GM18498 (cell line): Measurements from ENCODE around the gene CCER1.

Experiments
- ATAC-seq: cut with Tn5 transposase; IDR thresholded peaks from one replicate; pipeline ENCODE4 v1.9.1; 2021; ENCODE audit warnings: mild to moderate bottlenecking, moderate library complexity; ENCODE audit not compliant: unreplicated experiment

CCER1 gene

DNA sequence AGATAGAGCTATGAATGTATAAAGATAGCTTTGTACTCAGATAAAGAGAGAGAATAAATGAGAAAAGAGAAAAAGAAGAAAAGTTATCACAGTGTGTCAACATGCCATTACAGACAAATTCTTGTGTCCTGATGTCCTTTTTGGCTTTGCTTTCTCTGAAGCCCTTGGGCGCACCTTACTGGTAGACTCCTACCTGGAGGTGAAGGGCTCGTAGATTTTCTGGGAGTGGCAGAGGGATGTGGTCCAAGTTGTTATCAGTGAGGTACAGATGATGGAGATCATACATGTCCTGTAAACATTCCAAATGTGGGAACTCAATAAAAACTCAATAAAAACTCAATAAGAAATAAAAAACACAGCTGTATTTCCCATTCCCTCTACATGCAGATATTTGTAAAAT is 14.9 kb upstream of the CCER1 start:
- no peak for ATAC-seq

DNA sequence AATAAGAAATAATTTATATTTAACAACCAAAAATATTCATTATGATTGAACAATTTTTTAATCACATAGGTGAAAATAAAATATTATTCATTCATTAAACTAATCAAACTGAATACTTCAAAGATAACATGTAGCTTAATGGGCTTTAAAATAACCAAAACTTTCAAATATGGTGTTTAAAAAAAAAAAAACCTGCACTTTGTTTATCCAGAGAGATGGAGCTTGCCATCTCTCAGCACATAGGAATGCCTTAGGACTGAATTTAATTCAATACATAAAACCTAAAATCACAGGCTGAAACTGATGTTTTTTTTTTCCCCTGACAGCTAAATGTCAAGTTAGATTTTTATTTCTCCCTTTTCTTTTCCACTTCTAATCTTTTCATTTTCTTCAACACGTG is 14.4 kb upstream of the CCER1 start:
- no peak for ATAC-seq

DNA sequence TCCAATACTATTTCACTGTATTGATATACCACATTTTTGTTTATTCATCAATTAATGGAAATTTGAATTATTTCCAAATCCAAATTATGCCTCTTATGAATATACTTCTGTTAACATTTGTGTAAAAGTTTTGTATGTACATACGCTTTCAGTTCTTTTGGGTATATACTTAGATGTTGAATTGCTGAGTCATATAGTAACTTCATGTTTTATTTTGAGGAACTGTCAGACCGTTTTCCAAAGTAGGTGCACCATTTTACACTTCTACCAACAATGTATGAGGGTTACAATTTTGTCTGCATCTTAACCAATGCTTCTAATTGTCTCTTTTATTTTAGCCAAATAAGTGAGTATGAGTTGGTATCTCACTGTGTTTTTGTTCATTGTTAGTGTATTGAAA is 10.2 kb upstream of the CCER1 start:
- peak; percentile 51 for ATAC-seq

DNA sequence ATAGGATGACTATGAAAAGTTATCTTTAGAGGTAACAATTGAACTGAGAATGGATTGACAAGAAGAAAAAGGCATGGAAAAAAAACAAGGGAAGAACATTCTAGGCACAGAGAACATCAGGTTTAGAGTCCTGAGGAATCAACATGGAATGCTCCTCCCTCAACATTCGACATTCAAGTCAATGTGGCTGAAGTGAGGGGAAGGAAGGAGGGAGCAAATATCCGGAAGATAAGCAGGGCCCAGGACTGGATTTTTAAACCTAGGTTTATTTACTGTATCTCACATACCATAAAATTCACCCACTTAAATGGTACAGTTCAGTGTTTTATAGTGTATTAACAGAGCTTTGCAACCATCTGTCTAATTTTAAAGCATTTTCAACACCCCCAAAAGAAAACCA is 9.6 kb upstream of the CCER1 start:
- no peak for ATAC-seq

DNA sequence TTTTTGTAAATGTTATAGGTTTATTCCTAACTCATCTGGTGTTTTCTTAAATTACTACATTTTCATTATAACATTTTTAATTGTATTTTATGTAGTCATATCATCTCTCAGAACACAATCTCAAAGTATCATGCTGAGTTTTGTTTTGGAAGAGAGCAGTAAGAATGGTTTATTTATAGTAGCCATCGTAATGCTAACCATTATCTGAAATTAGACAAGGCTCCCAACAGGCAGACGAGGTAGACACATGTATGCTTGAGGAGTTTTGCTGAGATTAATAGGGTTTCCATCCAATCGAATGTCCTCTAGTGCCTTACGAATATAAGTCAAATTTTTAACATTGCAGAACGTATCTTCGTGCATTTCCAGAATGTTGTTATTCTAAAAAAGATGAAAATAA is 9.0 kb upstream of the CCER1 start:
- no peak for ATAC-seq

DNA sequence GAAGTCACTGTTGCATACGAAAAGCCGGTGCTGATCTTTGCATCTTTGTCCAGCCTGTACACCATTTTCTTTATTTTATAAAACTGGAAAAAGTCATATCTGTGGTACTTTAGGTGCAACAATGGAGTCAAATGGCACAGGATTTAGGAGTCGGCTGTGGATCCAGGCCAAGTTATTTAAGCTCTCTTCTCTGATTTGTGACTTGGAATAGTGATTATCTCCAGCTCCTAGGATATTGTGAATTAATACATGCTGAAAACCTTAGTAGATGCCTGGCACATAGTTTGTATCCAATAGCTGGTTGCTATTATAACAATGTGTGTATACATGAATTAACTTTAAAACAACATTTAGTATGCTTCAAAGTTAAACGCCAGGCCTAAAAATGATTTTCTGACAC is 6.2 kb upstream of the CCER1 start:
- ATAC-seq: no peak

DNA sequence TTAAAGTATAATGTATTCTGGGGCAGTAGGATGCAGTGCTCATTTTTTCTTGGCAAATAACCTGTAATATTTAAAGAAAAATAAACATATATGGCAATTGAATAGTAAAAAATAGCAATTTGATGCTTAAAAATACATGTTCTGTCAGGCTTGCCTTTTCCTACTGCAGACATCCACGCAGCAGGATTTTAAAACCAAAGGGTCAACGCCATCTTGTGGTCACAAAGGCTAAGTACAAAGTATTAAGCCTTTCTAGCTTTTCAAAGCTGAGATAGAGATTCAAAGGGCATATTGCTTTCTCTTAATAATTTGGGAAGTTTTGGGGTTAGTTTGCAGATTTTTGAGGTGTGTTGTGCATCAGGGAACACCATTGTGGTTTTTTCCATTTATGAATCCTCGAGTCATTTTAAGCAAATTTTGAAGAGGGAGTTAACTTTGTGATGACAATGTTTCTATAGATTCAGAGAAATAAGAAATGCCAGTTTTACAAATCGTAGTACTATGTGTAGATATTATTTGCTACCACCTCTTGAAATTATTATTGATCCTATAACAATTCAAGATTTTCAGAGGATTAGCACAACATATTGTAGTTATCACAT is 4.7 kb upstream of the CCER1 start:
- peak; percentile 84 for ATAC-seq

DNA sequence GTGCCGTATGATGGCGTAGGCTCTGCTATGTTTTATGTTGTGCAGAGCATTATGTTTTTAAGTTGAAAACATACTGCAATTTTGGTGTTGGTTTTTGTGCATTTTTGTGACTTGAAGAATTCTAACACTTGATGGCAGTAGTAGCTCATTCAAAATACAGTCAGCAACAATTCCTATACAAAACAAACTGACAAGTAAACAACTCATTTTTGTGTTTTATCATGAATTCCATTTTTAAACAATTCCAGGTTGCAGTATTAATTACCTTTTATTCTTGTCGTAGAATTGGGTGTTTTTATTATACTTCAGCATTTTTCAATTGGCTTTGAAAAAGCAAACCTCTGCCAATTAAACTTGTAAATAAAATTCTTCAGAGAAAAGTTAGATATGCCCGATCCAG is 4.1 kb upstream of the CCER1 start:
- ATAC-seq: no peak

DNA sequence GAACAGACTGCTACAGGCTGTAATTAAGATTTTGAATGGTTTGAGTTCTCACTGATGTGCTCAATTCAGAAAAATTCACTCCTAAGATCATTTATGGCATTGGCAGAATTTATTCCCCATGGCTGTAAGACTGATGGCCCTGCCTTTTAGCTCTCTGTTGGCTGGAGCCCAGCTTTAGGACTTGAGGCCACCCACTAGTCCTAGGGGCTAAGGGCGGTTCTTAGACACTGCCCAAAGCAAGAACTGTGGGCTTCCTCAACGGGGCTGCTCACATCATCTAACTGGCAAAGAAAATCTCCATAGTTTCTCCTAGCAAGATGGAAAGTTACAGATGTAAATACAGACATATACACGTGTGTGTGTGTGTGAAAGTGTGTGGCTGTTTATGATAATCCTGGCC is 3.4 kb upstream of the CCER1 start:
- ATAC-seq: no peak

DNA sequence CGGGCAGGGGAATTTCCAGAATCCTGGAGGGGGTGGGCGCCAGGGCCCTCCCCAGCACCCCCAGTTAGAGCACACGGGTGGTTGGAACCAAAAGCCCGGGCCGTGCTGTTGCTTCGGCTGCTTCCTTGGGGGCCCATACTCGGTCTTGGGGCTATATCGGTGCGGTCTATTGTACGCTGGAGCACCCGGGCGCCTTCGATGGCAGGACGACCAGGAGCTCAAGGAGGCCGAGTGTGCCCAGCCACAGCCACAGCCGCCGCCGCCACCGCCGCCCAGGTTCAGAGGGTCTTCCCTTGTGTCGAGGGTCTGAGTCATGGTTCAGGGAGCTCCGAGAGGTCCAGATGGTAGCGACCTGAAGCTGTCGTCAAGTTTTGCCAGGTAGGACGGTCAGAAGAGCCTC is 548 bp downstream of the CCER1 start:
- no peak for ATAC-seq

DNA sequence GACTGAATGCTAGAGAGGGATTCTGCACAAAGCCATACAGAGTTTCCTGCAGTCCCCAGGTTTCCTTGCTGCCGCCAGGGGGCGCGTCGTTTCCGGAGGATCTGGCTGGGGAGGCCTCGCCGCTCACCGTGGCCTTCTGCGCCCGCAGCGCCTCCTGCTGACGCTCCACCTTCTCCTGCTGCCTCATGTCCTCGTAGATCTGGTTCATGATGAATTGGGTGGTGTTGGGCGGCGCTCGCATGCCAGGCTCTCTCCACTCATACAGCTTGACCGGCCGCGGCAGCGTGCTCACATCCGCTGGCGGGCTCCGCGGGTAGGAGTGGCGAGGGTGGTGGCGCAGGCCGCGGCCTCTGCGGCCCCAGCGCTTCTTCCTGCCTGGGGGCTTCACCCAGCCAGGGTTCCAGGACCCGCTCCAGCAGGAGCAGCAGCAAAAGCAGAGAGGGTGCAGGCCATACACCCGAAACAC is 987 bp downstream of the CCER1 start:
- no peak for ATAC-seq

DNA sequence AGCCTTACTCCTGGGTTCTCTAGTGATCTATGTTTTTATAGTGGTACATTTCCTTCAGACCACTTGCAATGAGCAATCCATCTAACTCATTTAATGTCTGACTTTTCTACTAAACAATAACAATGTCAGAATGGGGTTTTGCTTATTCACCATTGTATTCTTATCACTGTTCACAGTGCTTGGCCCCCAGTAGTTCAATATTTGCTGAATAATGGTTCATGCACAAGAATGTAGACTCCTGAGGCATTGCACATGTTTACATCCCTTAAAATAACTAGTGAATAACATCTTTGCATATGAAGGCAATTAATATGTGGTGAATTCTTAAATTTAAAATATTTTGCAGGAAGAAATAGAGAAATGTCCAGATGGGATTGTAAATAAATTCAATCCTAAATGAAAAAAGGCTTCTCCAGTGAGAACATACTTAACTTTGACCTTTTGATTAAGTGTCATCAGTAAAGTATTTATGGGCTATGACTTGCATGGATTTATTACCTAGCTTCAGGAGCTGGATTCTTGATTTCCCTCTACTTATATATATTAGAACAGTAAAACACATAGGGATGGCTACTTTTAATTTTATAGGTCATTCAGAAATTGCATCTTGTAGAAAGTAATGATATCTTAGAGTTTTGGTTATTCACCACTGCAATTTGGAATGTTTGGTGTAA is 3.4 kb downstream of the CCER1 start:
- ATAC-seq: no peak

DNA sequence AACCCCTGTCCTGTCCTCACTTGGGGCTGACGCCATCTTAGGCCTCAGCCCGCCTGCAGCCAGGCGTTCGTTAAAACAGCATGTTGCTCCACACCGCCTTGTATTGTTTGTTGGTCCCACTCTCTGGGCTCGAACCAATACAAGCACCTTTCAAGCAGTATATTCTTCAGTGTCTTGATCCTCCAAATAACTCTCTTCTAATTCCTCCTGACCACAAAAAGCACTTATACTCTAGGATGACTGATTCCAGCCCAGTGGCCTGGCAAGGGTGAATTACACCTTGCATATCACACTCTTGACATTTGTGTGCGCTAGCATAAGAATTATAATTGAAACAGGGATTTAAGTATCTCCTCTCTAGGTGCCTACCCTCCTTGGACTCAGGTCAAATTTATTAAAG is 7.1 kb downstream of the CCER1 start:
- ATAC-seq: no peak

DNA sequence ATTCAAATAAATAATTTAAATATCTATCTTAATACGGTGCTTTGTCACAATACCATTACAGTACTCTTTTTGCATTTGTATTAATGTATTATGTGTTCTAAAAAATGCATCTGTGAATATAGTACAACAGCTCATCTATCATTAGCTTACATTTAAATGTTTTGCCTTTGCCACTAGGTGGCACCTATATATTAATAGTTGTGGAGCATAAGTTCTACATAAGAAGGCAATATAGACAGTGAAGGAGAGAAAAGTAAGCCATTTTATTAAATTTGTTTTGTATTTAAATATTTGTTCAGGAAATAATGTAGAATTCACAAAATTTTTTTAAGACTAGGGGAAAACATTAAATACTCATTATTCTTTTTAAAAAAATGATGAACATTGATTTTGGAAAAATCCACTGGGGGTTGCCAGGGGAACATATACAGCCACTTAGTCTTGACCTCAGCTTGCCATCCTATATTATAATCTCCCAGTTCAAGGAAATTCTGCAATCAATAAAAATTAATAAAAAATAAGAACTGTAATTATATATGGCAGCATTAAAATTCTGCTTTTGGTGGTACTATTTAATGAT is 9.8 kb downstream of the CCER1 start:
- peak; percentile 74 for ATAC-seq

DNA sequence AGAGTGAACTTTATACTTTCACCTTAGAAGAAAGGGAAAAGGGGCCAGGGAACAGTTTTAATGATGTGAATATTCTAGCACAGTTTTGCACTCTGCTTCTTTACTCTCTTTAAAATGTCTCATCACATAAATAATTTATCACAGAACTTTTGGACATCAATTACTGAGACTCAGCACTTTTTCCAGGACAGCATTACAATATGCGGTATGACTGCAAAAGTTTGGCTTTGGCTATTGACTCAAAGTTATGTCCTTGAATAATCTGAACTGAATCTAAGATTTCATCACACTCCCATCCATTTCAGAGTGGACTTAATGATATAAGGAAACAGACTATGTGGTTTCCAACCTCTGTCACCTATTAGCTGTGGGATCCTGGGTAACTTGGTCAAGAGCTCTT is 11.7 kb downstream of the CCER1 start:
- ATAC-seq: no peak

DNA sequence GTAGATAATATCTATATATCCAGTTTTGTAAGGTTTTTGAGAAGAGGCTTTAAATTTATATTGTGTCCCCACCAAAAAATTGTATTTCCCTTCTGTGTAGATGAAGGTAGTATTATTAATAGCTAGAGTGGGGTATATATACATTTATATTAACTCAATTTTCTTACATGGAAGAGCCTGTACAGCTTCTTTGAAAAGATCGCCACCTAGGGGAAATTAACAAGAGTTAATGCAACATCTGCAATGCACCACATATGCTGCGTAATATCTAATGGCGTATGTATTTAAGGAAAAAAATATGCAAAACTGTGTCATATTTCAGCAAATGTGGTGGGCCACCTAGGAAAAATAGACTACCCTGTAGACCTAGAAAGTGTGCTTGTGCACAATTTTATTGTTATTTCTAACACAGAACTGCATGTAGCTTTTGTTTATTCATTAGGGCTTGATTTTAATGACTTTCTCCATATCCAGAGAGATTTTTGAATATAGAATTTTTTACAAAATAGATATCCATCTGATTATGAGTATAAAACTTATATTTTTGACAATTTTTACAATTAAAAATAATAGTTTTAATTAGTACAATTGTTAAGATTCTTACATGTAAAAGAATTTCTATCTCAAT is 14.0 kb downstream of the CCER1 start:
- ATAC-seq: peak; percentile 81

DNA sequence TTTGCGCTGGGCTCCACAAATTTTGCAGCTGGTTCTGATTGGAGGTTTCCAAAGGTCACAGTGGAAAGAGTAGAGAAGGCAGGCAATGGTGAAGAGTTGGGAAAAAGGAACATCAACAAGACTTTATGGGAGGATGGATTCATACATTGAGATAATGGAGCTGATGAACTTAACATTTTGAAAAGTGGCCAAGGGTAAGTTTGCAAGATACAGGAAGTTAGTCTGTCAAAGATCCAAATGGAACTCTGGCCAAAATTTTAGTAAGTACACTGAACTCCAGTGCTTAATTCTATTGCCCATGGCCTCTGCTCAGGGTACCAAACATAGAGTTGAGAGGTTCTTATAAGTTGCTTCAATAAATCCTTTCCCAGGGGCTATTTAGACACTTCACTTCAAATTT is 15.6 kb downstream of the CCER1 start:
- ATAC-seq: no peak

DNA sequence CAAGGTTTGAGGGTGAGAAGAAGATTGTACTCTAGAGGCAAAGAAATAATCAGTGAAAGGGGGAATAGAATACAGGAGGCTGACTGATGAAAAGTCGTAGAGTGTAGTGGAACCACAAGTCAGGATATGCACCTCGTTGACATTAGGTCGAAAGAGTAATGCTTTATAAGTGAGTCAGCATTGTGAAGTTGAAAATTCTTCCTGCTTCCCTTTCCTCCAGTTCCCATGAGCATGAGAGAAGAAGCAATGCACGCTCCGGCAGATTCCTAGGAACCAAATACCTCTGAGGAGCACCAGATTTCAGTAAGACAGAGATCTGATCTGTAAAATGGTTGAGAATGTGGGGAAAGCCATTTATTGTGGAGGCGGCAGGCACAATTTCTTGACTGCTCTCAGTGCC is 16.5 kb downstream of the CCER1 start:
- no peak for ATAC-seq

DNA sequence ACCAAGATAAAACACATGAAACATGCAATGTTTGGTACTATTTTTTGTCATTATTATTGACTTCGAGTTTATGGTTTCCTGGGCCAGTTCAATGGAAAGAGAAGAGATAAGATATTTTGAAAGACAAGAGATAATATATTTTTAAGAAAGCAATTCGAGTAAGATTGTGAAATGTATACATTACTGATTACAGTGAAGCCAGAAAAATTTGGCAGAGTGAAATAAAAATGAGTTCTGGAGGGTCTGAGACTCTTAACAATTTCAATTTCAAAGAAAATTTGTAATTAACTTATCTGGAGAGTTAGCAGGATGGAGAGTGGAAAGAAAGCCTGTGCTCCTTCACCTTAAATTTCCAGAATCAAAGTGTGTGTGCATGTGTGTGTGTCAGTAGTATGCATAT is 17.3 kb downstream of the CCER1 start:
- ATAC-seq: no peak

DNA sequence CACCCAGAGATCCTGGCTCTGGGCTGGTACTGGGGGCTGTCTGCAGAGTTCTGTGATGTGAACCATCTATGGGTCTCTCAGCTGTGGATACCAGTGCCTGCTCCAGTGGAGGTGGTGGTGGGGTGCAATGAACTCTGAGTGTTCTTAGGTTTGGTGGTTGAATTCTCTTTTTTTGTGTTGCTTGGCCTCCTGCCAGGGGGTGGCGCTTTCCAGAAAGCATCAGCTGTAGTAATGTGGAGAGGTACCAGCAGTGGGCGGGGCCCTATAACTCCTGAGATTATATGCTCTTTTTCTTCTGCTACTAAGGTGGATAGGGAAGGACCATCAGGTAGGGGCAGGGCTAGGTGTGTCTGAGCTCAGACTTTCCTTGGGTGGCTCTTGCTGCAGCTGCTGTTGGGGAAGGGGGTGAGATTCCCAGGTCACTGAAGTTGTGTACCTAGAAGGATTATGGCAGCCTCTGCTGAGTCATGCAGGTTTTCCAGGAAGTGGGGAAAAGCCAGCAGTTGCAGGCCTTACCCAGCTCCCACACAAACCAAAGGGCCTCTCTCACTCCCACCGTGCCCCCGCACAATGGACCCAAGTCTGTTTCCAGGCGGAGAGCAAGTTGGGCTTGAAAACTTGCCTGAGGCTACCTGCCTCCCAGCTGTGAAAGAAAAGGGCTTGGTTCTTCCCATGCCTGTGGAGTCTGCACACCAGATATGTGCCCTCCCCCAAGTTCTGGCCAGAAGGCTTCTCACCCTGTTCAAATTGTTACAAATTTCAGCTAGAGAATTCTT is 18.6 kb downstream of the CCER1 start:
- no peak for ATAC-seq

DNA sequence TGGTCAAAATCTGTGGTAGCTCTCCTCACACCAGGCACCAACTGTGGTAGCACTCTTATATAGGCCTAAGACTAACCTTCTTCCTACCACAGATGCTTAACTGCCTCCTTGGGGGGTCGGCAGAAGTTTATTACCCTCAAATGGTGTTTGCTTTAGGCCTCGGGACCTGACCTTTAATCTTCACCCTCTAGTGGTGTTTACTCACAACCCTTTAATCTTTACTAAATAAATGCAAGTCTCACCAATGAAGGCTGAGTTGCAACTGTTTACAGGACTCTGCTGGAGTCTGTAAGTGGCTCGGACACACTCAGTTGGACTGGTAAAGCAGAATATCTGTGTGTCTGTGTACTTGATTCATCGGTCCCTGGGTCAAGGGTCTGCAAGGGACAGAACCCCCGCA is 29.4 kb downstream of the CCER1 start:
- no peak for ATAC-seq
